Esophagus muscularis mucosa (tissue), 4 donors: ENCODE measurements around the gene RGS8. TPM values are rescaled to one million over a fixed set of nuclear protein-coding genes. Genes with fewer than 3 reads are reported as not detected.

ENCODE experiments used
- DNase-seq: peaks from one replicate; pipeline ENCODE4 v3.0.0-alpha.2; 2017; ENCODE audit errors: extremely low spot score
- H3K27ac ChIP-seq, 4 donors: fragments of 200-600 bp; sonication (generic); replicated peaks in 1 of 4; 1 replicate in 3 of 4; 2 replicates in 1 of 4; pipeline ENCODE4 v1.5.1; 2016 to 2019; ENCODE audit warnings: mild to moderate bottlenecking in 1 of 4
- H3K27me3 ChIP-seq, 4 donors: fragments of 200-600 bp; sonication (generic); one replicate each; pipeline versions ENCODE4 v1.5.1 to v1.6.0; 2016 to 2019
- H3K36me3 ChIP-seq, 4 donors: fragments of 200-600 bp; sonication (generic); one replicate each; pipeline ENCODE4 v1.5.1; 2016 to 2019
- H3K4me1 ChIP-seq, 4 donors: fragments of 200-600 bp; sonication (generic); one replicate each; pipeline ENCODE4 v1.5.1; 2016 to 2019
- H3K4me3 ChIP-seq, 4 donors: fragments of 200-600 bp; sonication (generic); 1 replicate in 2 of 4; 2 replicates in 2 of 4; pipeline ENCODE4 v1.5.1; 2016 to 2019; ENCODE audit warnings: mild to moderate bottlenecking in 4 of 4, moderate library complexity in 1 of 4
- H3K9me3 ChIP-seq, 4 donors: fragments of 200-600 bp; sonication (generic); 1 replicate in 3 of 4; 2 replicates in 1 of 4; pipeline ENCODE4 v1.5.1; 2016 to 2019
- EP300 ChIP-seq: sonication (generic); formaldehyde crosslinking; IDR thresholded peaks from one replicate; pipeline ENCODE4 v1.6.1; 2017; ENCODE audit warnings: antibody characterized with exemption
- POLR2A ChIP-seq: fragments of 450-650 bp; IDR thresholded peaks from one replicate; pipeline ENCODE4 v1.6.1; 2017; ENCODE audit warnings: antibody characterized with exemption, moderate library complexity, mild to moderate bottlenecking, low read depth
- POLR2AphosphoS5 ChIP-seq, 2 donors: sonication (generic); formaldehyde crosslinking; IDR thresholded peaks; one replicate each; pipeline ENCODE4 v1.6.1; 2017; ENCODE audit warnings: antibody characterized with exemption in 2 of 2
- WGBS: methylation state at CpG from one replicate; pipeline ENCODE4 v1.1.5; 2018; 5-methylcytosine and 5-hydroxymethylcytosine counted together
- intact Hi-C: fragments of 100-400 bp; cut with DNase I; formaldehyde crosslinking; loops from one replicate; pipeline ENCODE4 v1.15.1; 2023
- total RNA-seq, 4 donors: library from RNA; depleted of rRNA; stranded (reverse); fragments of >200 nt; gene quantifications; one replicate each; pipeline versions ENCODE4 v1.1.0 to v1.2.1, GENCODE V29; 2016
- TF ChIP-seq, protein P1 (sequence below), 3 experiments: fragments of 200-600 bp in 2 of 3; fragments of 450-650 bp in 1 of 3; sonication (generic) in 2 of 3; IDR thresholded peaks; one replicate each; pipeline ENCODE4 v1.5.1; 2017 to 2019; ENCODE audit warnings: antibody characterized with exemption in 3 of 3, mild to moderate bottlenecking in 2 of 3, moderate library complexity in 1 of 3

The RGS8 gene
- total RNA-seq, 4 donors from 2014 or later = 0.06 to 0.17 TPM; not detected in 2

DNA sequence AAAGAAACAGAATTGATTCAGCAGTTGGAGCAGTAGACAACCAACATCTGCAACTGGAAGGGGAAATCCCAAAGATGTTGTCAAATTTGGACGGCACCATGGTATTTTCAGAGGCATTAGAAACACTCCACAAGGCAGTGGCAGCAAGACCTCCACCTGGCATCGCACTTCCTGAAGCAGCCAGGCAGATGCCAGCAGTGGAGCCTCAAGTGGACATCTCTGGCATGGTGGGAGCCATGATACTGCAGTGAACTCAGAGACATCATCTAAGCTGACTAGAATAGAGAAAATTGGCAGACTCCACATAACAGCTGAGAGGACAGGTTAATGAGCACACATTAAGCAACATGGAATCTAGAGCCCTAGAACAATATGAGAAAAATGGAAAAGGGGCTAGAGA lies 33.9 kb upstream of the RGS8 start:
- 100% methylated on average over 2 of the region's 2 CpGs for WGBS
- Histone ChIP-seq H3K36me3 (no peaks in the 10 kb centered on the region), H3K27me3 (no peaks in the 10 kb centered on the region), H3K4me3 (no peak overlapping the region), H3K9me3 (no peaks in the 10 kb centered on the region), H3K27ac (no peak overlapping the region), H3K4me1 (no peaks in the 10 kb centered on the region)
- DNase-seq = no peak
- TF ChIP-seq, protein P1, sequence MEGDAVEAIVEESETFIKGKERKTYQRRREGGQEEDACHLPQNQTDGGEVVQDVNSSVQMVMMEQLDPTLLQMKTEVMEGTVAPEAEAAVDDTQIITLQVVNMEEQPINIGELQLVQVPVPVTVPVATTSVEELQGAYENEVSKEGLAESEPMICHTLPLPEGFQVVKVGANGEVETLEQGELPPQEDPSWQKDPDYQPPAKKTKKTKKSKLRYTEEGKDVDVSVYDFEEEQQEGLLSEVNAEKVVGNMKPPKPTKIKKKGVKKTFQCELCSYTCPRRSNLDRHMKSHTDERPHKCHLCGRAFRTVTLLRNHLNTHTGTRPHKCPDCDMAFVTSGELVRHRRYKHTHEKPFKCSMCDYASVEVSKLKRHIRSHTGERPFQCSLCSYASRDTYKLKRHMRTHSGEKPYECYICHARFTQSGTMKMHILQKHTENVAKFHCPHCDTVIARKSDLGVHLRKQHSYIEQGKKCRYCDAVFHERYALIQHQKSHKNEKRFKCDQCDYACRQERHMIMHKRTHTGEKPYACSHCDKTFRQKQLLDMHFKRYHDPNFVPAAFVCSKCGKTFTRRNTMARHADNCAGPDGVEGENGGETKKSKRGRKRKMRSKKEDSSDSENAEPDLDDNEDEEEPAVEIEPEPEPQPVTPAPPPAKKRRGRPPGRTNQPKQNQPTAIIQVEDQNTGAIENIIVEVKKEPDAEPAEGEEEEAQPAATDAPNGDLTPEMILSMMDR (IDR thresholded peaks at IDR 0.05) = no peak
- TF ChIP-seq EP300 (no peak), POLR2AphosphoS5 (IDR thresholded peaks at IDR 0.05) (no peak), POLR2A (no peak)
- intact Hi-C loops = no loop called here

DNA sequence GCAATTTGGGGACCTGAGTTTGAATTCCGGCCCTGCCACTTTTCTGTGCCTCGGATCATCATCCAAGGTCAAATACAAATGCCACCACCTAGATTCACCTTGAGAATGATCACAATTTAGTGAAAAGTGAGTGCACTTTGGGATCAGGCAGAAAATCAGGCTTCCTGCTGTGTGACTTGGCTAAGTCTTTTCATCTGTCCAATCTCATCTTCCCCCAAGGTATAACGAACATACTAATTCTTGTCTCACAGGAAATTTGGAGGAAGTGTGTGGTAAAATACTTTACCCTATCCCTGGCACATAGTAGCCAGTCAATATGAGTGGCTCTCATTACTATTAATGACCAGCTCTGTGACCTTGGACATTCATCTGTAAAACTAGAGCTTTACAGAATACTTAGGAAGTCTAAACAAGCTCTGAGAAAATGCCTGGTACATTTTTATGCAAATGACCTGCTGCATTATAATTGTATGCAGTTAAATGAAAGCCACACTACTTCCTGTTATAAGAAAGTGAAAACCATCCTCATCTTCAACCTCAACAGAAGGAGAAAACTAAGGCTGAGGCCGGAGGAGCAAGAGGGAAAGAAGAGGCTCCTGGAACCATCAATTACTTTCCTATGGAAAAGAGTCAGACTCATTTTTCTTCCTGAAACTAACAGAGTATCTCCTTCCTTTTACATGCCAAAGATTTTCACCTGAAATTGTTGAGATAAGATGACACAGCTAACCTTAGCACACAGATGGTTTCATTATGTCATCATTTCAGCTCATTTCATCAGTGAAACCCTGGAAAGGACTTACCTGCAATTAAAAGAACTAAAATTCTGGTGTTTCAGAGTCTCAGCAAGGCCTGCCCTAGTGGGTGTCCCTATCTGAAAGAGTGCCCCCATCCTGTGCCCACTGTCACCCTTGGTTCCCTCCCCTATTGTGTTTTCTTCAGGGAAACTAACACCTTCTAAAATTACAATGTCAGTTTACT lies 32.6 kb upstream of the RGS8 start:
- TF ChIP-seq, protein P1 (IDR thresholded peaks at IDR 0.05) = no peak
- TF ChIP-seq POLR2AphosphoS5 (IDR thresholded peaks at IDR 0.05) = no peak
- Histone ChIP-seq H3K9me3 (no peaks in the 10 kb centered on the region), H3K4me1 (no peaks in the 10 kb centered on the region), H3K4me3 (no peak overlapping the region), H3K27ac (no peak overlapping the region), H3K36me3 (no peaks in the 10 kb centered on the region), H3K27me3 (no peaks in the 10 kb centered on the region)
- intact Hi-C loops = no loop called here
- 67% methylated on average over 4 of the region's 4 CpGs for WGBS
- peak; percentile 31 for DNase-seq

GRCh38 chr1:182715531-182715930 lies 31.1 kb upstream of the RGS8 start:
- intact Hi-C loops = no loop called here
- no peaks in the 10 kb centered on the region for H3K27me3 ChIP-seq
- 80% methylated on average over 2 of the region's 2 CpGs for WGBS
- no peaks in the 10 kb centered on the region for H3K36me3 ChIP-seq
- TF ChIP-seq POLR2A = no peak
- TF ChIP-seq POLR2AphosphoS5 (IDR thresholded peaks at IDR 0.05) = no peak
- TF ChIP-seq EP300 = no peak
- TF ChIP-seq, protein P1 (IDR thresholded peaks at IDR 0.05) = no peak
- peak; percentile 37 for DNase-seq
- no peaks in the 10 kb centered on the region for H3K4me1 ChIP-seq
- H3K4me3 ChIP-seq = no peak overlapping the region
- no peak overlapping the region for H3K27ac ChIP-seq
- H3K9me3 ChIP-seq = no peaks in the 10 kb centered on the region

DNA sequence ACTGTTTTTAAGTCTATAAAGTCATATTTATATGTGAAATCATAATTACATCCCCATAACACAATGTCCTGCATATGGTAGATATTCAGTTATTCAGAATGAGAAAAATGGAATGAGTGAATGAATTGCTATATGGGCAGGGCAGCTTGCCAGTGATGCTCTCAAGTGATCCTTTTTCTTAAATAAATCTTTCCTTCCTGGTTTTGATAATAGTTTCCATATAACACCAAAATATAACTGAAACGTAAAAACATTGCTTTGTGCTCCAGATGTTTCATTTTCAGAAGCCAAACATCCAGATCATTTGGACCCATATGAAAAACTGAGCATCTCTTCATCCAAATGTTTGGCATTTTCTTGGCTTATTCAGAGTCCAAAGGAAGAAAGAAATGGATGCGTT lies 30.2 kb upstream of the RGS8 start:
- Histone ChIP-seq H3K27ac (no peak overlapping the region), H3K4me1 (no peaks in the 10 kb centered on the region), H3K27me3 (no peaks in the 10 kb centered on the region), H3K36me3 (no peaks in the 10 kb centered on the region), H3K9me3 (no peaks in the 10 kb centered on the region), H3K4me3 (no peak overlapping the region)
- TF ChIP-seq EP300 (no peak), POLR2AphosphoS5 (IDR thresholded peaks at IDR 0.05) (no peak), POLR2A (no peak)
- TF ChIP-seq, protein P1 (IDR thresholded peaks at IDR 0.05) = no peak
- WGBS = 68% methylated on average over 2 of the region's 2 CpGs
- intact Hi-C loops = no loop called here
- DNase-seq = no peak
